ENCODE measurements around the gene SCGB1C1. TPM values are rescaled to one million over a fixed set of nuclear protein-coding genes. Genes with fewer than 3 reads are reported as not detected.
A peak's percentile ranks its signal among the peaks of the same experiment; 100 is the strongest.

The SCGB1C1 gene
- total and polyA plus RNA-seq, 2 of the 8 experiments (the other 6 are each of a cell fraction or from before 2014, with no cell fraction given): not detected

GRCh38 chr11:207863-208180 lies 14.9 kb downstream of the SCGB1C1 start:
- H4K20me1 ChIP-seq (replicated peaks in 1 of 2; ENCODE audit: control insufficient read depth in 1 of 2, insufficient read depth in 2 of 2, low read length in 2 of 2): peaks cover 0 to 34% of the 10 kb centered on the region in 2 experiments
- H3K23ac ChIP-seq (ENCODE audit: insufficient read length): no peak overlapping the region
- DNase-seq (ENCODE audit: low read depth in 1 of 2, low spot score in 2 of 2) (no peak), FAIRE-seq (no peak)
- peaks cover 21 to 42% (median 31%) of the 10 kb centered on the region in 4 experiments for H3K36me3 ChIP-seq (ENCODE audit: control insufficient read depth in 2 of 4, insufficient read depth in 4 of 4, low read length in 3 of 4)
- H2BK12ac ChIP-seq (ENCODE audit: low read depth, low read length): 0 out of 2 replicates have a peak overlapping the region, but pooled peaks have one; percentile 52
- ChIA-PET POLR2A (ENCODE audit: partially characterized antibody) (interaction anchor here (0.8 to 2.0 kb wide), 11 partner anchors 8 to 299 kb away, joined by 3 to 11 read pairs (median 4); partner anchors contain the start of genes RNH1 and SIRT3), CTCF (ENCODE audit: partially characterized antibody) (interaction anchor here (1.0 to 1.3 kb wide), 3 partner anchors 11 to 156 kb away, joined by 3 to 6 read pairs (median 3); no protein-coding TSS in a partner anchor)
- H3K18ac ChIP-seq (ENCODE audit: extremely low read depth, low read length): peak overlapping the region; percentile 88
- peak overlapping the region; percentile 78; the same call in 1 of the 2 replicates for H4K8ac ChIP-seq (ENCODE audit: extremely low read depth, insufficient read depth, low read length)
- peak overlapping the region; percentile 51 to 76 (median 73) for H3K9ac ChIP-seq (replicated peaks in 1 of 4; ENCODE audit: extremely low read depth in 1 of 4, low read depth in 3 of 4, low read length in 3 of 4)
- peak overlapping the region; percentile 47 for H2BK5ac ChIP-seq (ENCODE audit: low read depth, low read length)
- H3K4me2 ChIP-seq (ENCODE audit: insufficient read depth in 1 of 2, low read depth in 2 of 2, low read length in 2 of 2): peak overlapping the region; percentile 97 to 100
- H3K9me3 ChIP-seq (ENCODE audit: insufficient read depth in 2 of 2, low read depth in 1 of 2, low read length in 1 of 2): no peaks in the 10 kb centered on the region
- H2AFZ ChIP-seq (ENCODE audit: low read length): no peak overlapping the region
- H3K14ac ChIP-seq (ENCODE audit: insufficient read length): no peak overlapping the region
- H2BK120ac ChIP-seq (replicated peaks; ENCODE audit: low read depth, low read length): no peak overlapping the region
- H3K4me3 ChIP-seq (ENCODE audit: extremely low read depth in 1 of 4, insufficient read depth in 2 of 4, low read depth in 3 of 4, low read length in 4 of 4): peak overlapping the region; percentile 85 to 89 (median 87)
- H2BK15ac ChIP-seq (ENCODE audit: low read length): no peak overlapping the region
- no peak overlapping the region for H2BK20ac ChIP-seq (ENCODE audit: low read length)
- TF ChIP-seq CTBP2 (IDR thresholded peaks at IDR 0.05; ENCODE audit: borderline replicate concordance, insufficient read depth, insufficient read length, low read length) (no peak), SP4 (IDR thresholded peaks at IDR 0.05; ENCODE audit: low read length) (no peak), POLR2A (IDR thresholded peaks at IDR 0.05; ENCODE audit: control extremely low read depth in 1 of 2, low read depth in 2 of 2, low read length in 2 of 2) (0 out of 3 replicates have a peak, but pooled peaks of 1 of the 2 experiments have one; percentile 49), RXRA (IDR thresholded peaks at IDR 0.05; ENCODE audit: insufficient read depth, low read depth, low read length) (no peak), RBBP5 (IDR thresholded peaks at IDR 0.05; ENCODE audit: borderline replicate concordance, low read depth, low read length) (peak; percentile 60; the same call in 1 of the 2 replicates), CREB1 (IDR thresholded peaks at IDR 0.05) (no peak)
- TF ChIP-seq, protein P1, sequence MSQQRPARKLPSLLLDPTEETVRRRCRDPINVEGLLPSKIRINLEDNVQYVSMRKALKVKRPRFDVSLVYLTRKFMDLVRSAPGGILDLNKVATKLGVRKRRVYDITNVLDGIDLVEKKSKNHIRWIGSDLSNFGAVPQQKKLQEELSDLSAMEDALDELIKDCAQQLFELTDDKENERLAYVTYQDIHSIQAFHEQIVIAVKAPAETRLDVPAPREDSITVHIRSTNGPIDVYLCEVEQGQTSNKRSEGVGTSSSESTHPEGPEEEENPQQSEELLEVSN (IDR thresholded peaks at IDR 0.05): 0 out of 2 replicates have a peak, but pooled peaks have one; percentile 21
- H3K4ac ChIP-seq (replicated peaks; ENCODE audit: insufficient read length, low read depth, low read length): peak overlapping the region; percentile 50
- H4K91ac ChIP-seq (replicated peaks; ENCODE audit: insufficient read length, low read length): no peak overlapping the region
- H3K79me1 ChIP-seq (ENCODE audit: low read depth, low read length): peaks cover 11% of the 10 kb centered on the region
- no peaks in the 10 kb centered on the region for H3K27me3 ChIP-seq (replicated peaks in 1 of 4; ENCODE audit: control insufficient read depth in 3 of 4, extremely low read depth in 1 of 4, insufficient read depth in 3 of 4, low read length in 3 of 4)
- H3K79me2 ChIP-seq (ENCODE audit: control insufficient read depth in 1 of 2, insufficient read depth in 2 of 2, low read length in 2 of 2): peaks cover 0 to 31% of the 10 kb centered on the region in 2 experiments; a peak in 3 of 4 replicates
- WGBS, 2 experiments (ENCODE audit: extremely low coverage in 1 of 2, insufficient coverage in 1 of 2, insufficient read length in 1 of 2, insufficient replicate concordance in 2 of 2, low coverage in 1 of 2, low lambda C conversion rate in 2 of 2, missing lambda C conversion rate in 1 of 2): 1% methylated on average over 27 of the region's 27 CpGs; no CpG with 5 or more reads in 1 of the 2 experiments
- H4K5ac ChIP-seq (ENCODE audit: insufficient read length, low read depth, low read length): no peak overlapping the region
- peak overlapping the region; percentile 74 for H3K27ac ChIP-seq (ENCODE audit: low read depth, low read length)
- H3K56ac ChIP-seq (replicated peaks; ENCODE audit: insufficient read length, low read depth, low read length): peak overlapping the region; percentile 43
- peaks cover 22% of the 10 kb centered on the region for H3K23me2 ChIP-seq (ENCODE audit: low read depth, low read length)
- peaks cover 0 to 23% (median 9%) of the 10 kb centered on the region in 4 experiments; a peak in 5 of 7 replicates for H3K4me1 ChIP-seq (replicated peaks in 1 of 4; ENCODE audit: control insufficient read depth in 3 of 4, insufficient read depth in 4 of 4, low read length in 3 of 4)
- no peak overlapping the region; the same call in 1 of the 2 replicates for H2AK5ac ChIP-seq (ENCODE audit: low read depth, low read length)

All from H1 (cell line).